ENCODE results near the gene TMUB2.
A peak's percentile ranks its signal among the peaks of the same experiment; 100 is the strongest.

TMUB2 gene

DNA sequence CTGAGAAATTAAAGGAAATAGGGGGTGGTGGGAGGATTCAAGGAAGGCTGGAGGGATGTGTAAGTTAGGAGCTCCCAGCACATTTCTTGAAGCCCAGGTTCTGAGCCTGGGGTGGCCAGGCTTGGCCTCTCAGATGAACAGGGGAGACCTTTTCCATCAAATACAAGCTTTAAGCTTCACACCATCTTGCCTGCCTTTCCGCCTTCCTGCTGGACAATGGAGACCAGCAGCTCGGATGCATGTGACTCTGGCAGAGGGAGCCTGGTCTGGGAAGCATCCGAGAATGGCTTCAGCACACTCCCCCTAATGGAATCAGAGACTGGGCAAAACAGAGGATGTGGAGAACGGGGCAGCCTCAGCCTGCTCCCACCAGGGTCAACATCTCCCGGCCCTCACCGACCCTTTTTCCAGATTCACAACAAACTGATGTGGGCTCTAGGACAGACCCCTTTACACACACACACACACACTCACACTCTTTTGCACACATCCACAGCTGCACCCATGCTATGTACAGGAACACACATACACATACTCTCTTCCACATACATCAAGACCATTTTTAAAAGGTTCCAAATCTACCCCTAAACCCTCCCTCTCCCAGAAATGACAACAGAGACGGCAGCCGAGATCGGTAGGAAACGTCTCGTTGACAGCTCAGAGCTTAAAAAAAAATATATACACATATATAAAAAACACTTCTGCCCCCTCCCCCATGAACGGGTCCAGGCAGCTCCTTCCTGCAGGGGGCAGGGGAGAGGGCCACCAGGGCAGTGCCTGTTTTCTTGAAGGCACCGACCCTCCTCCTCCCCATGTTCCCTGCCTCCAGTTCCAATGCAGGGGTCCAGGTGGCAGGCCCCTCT is 19.4 kb downstream of the TMUB2 start:
- H3K27ac ChIP-seq (ENCODE audit: low read depth, low read length): no peak overlapping the region
- peaks cover 14% of the 10 kb centered on the region for H3K4me1 ChIP-seq (ENCODE audit: control insufficient read depth, insufficient read depth, low read length)
- no peaks in the 10 kb centered on the region for H3K27me3 ChIP-seq (ENCODE audit: control insufficient read depth, insufficient read depth, low read length)
- H3K36me3 ChIP-seq (ENCODE audit: control insufficient read depth, insufficient read depth, low read length): peaks cover 40% of the 10 kb centered on the region
- H3K9ac ChIP-seq (ENCODE audit: low read length): no peak overlapping the region
- H3K9me3 ChIP-seq (ENCODE audit: control insufficient read depth, insufficient read depth, low read depth, low read length): no peaks in the 10 kb centered on the region
- no peak overlapping the region for H3K4me3 ChIP-seq (ENCODE audit: low read depth, low read length)

DNA sequence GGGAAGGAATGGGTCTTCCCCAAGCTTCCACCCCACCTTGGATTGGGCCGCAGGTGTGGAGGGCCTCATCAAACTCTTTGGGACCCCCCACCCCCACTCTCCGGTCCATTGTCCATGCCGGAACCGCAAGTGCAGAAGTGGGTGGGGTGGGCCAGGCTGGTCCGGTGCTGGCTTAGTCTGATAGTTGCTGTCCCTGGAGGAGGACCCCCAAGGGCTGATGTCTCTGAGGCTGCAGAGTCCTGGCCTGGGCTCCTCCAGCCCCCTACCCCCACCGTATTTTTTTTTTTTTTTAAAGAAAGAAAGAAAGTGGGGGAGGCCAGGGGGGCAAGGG is 20.0 kb downstream of the TMUB2 start:
- Histone ChIP-seq H3K27ac (ENCODE audit: low read depth, low read length) (no peak overlapping the region), H3K4me3 (ENCODE audit: low read depth, low read length) (no peak overlapping the region), H3K4me1 (ENCODE audit: control insufficient read depth, insufficient read depth, low read length) (peaks cover 19% of the 10 kb centered on the region), H3K9ac (ENCODE audit: low read length) (no peak overlapping the region), H3K36me3 (ENCODE audit: control insufficient read depth, insufficient read depth, low read length) (peaks cover 46% of the 10 kb centered on the region), H3K27me3 (ENCODE audit: control insufficient read depth, insufficient read depth, low read length) (no peaks in the 10 kb centered on the region), H3K9me3 (ENCODE audit: control insufficient read depth, insufficient read depth, low read depth, low read length) (no peaks in the 10 kb centered on the region)

DNA sequence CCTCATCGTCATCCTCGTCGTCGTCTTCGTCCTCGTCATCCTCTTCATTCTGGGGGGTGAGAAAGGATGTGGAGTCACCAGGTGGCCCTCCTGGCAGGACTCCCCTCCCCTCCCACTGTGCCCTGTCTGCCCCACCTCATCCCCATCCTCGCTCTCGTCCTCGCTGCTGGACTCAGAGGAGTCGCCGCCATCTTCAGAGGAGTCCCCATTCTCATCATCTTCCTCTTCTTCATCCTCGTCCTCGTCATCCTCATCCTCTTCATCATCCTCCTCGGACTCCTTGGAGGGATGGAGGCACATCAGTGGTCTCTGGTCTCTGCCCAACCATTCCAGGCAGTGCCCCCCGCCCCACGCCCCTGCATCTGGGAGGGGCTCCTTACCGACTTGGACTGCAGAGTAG is 20.5 kb downstream of the TMUB2 start:
- Histone ChIP-seq H3K9me3 (ENCODE audit: control insufficient read depth, insufficient read depth, low read depth, low read length) (no peaks in the 10 kb centered on the region), H3K27ac (ENCODE audit: low read depth, low read length) (no peak overlapping the region), H3K9ac (ENCODE audit: low read length) (no peak overlapping the region), H3K36me3 (ENCODE audit: control insufficient read depth, insufficient read depth, low read length) (peaks cover 49% of the 10 kb centered on the region), H3K4me1 (ENCODE audit: control insufficient read depth, insufficient read depth, low read length) (peaks cover 19% of the 10 kb centered on the region), H3K4me3 (ENCODE audit: low read depth, low read length) (no peak overlapping the region), H3K27me3 (ENCODE audit: control insufficient read depth, insufficient read depth, low read length) (no peaks in the 10 kb centered on the region)

DNA sequence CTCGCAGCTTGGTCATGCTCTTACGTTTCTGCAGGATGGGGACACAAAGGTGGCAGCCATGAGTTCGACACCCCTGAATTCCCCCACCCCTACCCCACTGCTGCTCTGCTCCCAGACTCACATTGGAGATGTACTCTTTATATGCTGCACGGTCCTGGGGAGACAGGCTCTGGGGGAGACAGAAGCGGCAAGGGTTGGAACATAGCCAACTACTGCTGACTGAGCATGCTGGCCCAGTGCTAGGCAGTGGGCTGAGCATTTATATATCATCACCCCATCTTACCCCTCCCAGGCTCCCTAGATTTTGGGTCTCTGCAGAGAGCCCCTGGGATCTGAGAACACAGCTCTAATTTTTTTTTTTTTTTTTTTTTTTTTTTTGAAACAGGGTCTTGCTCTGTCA is 21.0 kb downstream of the TMUB2 start:
- no peaks in the 10 kb centered on the region for H3K27me3 ChIP-seq (ENCODE audit: control insufficient read depth, insufficient read depth, low read length)
- no peak overlapping the region for H3K27ac ChIP-seq (ENCODE audit: low read depth, low read length)
- H3K36me3 ChIP-seq (ENCODE audit: control insufficient read depth, insufficient read depth, low read length): peaks cover 53% of the 10 kb centered on the region
- no peak overlapping the region for H3K9ac ChIP-seq (ENCODE audit: low read length)
- H3K4me3 ChIP-seq (ENCODE audit: low read depth, low read length): no peak overlapping the region
- H3K9me3 ChIP-seq (ENCODE audit: control insufficient read depth, insufficient read depth, low read depth, low read length): no peaks in the 10 kb centered on the region
- peaks cover 19% of the 10 kb centered on the region for H3K4me1 ChIP-seq (ENCODE audit: control insufficient read depth, insufficient read depth, low read length)

DNA sequence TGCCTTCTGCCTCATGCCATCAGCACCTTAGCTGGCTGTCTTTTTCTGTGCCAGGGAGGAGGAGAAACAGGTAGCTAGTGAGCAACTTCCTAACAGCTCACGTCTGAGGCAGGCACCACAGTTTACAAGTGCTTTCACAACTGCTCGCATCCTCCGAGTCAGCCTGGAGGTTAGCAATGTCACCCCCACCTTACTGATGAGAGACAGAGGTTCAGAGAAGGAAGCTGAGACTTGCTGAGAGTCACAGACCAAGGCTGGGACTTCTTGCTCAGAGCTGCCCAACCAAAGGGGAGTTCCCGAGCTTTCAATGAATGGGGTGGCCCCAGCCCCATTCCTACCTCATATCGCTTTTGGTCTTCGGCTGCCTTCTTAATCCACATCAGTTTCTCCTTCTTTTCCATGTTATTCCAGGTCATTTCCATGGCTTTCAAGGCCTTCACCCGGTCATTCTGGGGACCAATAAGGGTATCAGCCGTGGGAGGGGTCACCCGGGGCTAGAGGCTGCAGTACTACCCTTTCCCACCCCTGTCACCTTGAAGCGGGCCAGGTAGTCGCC is 23.1 kb downstream of the TMUB2 start:
- Histone ChIP-seq H3K9ac (ENCODE audit: low read length) (no peak overlapping the region), H3K27me3 (ENCODE audit: control insufficient read depth, insufficient read depth, low read length) (no peaks in the 10 kb centered on the region), H3K27ac (ENCODE audit: low read depth, low read length) (no peak overlapping the region), H3K9me3 (ENCODE audit: control insufficient read depth, insufficient read depth, low read depth, low read length) (no peaks in the 10 kb centered on the region), H3K4me3 (ENCODE audit: low read depth, low read length) (no peak overlapping the region), H3K4me1 (ENCODE audit: control insufficient read depth, insufficient read depth, low read length) (peaks cover 12% of the 10 kb centered on the region), H3K36me3 (ENCODE audit: control insufficient read depth, insufficient read depth, low read length) (peaks cover 73% of the 10 kb centered on the region)

DNA sequence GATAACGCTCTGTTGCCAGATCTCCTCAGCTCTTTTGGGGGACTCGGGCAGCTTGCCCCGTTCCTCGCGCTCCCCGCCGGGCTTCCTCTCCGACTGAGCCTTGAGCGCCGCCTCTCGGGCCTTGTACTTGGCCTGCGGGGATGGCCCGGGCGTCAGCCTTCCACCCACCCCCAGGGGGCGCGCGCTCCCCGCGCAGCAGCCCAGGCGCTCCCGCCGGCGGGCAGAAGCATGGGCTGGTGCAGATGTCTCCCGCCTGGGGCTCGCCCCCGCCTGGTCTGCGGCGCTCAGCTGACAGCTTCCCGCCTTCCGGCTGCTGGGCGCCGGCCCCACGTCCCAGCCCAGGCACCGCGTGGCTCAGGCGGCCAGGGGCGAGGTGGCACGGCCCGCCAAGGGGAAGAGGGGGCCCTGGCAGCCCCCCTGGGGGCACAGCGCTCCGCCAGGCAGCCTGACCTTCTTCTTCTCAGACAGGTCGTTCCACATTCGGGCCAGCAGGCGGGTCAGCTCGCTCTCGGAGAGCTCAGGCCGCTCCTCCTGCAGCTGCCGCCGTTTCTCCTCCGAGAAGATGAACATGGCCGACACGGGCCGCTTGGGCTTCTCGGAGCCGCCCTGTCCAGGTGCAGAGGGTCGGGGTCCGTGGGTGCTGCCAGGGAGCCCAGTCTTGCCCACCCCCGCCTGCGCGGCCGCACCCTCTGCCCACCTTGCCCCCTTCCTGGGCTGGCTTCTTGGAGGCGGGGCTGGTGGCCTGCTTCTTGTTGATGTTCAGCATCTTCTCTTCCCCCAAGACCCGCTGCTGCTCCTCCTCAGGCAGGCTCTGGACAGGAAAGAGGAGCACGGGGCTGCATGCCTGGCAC is 23.8 kb downstream of the TMUB2 start:
- Histone ChIP-seq H3K27ac (ENCODE audit: low read depth, low read length) (0 out of 2 replicates have a peak overlapping the region, but pooled peaks have one; percentile 28), H3K4me1 (ENCODE audit: control insufficient read depth, insufficient read depth, low read length) (peaks cover 12% of the 10 kb centered on the region), H3K9ac (ENCODE audit: low read length) (peak overlapping the region; percentile 62), H3K27me3 (ENCODE audit: control insufficient read depth, insufficient read depth, low read length) (no peaks in the 10 kb centered on the region), H3K4me3 (ENCODE audit: low read depth, low read length) (no peak overlapping the region), H3K9me3 (ENCODE audit: control insufficient read depth, insufficient read depth, low read depth, low read length) (no peaks in the 10 kb centered on the region), H3K36me3 (ENCODE audit: control insufficient read depth, insufficient read depth, low read length) (peaks cover 80% of the 10 kb centered on the region)

DNA sequence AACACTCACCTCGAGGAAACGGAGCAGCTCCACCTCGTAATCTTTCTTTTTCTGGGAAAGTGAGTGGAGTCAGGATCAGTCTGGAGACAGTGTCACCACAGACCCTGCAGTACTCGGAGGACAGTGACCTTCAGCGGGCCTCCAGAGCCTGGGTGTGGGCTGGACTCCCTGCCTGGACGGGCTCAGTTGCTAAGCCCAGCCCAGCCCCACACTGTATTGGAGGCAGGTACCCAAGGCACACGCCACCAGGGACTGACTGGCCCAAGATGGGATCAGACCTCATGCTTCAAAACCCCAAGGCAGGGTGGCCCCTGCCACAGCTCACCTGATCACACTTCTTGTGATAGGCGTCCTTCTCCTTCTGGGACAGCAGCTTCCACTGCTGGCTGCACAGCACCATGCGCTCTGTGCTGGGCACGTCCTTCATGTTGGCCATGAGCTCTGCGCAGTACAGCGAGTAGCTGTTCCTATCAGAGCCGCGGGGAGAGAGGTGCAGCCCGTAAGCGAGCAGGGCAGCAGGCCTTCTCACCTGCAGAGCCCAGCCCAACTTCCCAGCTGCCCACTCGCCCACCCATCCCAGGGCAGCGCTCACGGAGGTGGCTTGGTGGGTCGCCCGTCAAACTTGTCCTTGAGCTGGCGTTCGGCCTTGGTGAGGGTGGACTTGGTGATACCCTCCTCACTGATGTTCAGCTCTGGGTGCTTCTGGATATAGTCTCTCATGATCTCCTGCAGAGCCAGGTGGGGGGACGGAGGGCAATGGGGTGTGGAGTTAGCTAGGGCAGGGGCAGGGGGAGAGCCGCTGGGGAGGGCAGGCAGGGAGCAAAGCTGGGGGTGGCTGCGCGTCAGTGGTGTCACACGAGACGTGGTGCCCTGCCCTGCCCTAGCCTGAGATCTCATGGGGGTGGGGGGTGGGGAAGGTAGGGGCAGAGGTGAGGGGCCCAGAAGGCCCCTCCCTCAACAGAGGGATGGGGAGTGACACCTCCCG is 24.8 kb downstream of the TMUB2 start:
- no peak overlapping the region for H3K27ac ChIP-seq (ENCODE audit: low read depth, low read length)

DNA sequence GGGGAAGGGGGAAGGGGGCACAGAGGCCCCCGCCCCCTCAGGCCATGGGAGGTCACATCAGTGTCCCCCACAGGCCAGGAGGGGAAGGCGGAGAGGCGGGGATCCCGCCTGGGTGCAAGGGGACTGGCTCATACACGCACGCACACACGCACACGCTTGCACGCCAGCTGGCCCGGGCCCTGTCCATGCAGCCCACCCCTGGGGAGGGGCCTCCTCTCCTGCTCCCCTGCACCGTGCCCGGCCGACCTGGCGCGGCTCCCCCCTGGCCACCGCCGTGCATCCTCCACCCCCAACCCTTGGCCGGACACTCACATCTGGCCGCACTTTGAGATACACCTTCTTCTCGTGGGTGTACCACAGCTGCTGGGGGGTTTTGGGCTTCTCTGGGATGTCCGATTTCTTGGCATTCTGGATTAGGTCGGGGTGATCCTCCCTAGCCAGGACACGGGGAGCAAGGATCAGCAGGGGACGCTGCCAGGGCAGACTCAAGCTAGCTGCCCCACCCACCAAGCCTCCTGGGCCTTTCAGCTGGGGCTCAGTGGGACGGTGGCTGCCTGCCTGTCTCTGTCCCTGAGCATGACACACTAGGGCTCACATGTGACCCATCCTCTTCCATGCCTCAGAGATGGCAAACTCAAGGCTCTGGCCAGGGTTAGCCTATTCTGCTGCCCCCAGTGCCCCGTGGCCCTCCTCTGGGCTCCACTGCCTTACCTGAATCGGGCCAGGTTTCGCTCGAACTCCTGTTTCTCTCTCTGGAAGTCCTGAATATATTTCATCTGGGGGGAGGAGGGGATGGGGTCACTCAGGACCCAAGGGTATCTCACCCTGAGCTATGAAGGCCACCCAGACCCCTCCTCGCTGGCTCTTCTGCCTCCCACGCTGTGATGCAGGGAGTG is 26.0 kb downstream of the TMUB2 start:
- H3K27me3 ChIP-seq (ENCODE audit: control insufficient read depth, insufficient read depth, low read length): no peaks in the 10 kb centered on the region
- H3K9me3 ChIP-seq (ENCODE audit: control insufficient read depth, insufficient read depth, low read depth, low read length): no peaks in the 10 kb centered on the region
- peaks cover 86% of the 10 kb centered on the region for H3K36me3 ChIP-seq (ENCODE audit: control insufficient read depth, insufficient read depth, low read length)
- peaks cover 19% of the 10 kb centered on the region for H3K4me1 ChIP-seq (ENCODE audit: control insufficient read depth, insufficient read depth, low read length)
- H3K9ac ChIP-seq (ENCODE audit: low read length): no peak overlapping the region
- H3K4me3 ChIP-seq (ENCODE audit: low read depth, low read length): no peak overlapping the region
- H3K27ac ChIP-seq (ENCODE audit: low read depth, low read length): no peak overlapping the region

More for the DNA sequence above, 24.8 kb downstream of the TMUB2 start:
- H3K4me1 ChIP-seq (ENCODE audit: control insufficient read depth, insufficient read depth, low read length): peaks cover 12% of the 10 kb centered on the region
- H3K9me3 ChIP-seq (ENCODE audit: control insufficient read depth, insufficient read depth, low read depth, low read length): no peaks in the 10 kb centered on the region
- peaks cover 90% of the 10 kb centered on the region for H3K36me3 ChIP-seq (ENCODE audit: control insufficient read depth, insufficient read depth, low read length)
- H3K9ac ChIP-seq (ENCODE audit: low read length): no peak overlapping the region
- no peak overlapping the region for H3K4me3 ChIP-seq (ENCODE audit: low read depth, low read length)
- no peaks in the 10 kb centered on the region for H3K27me3 ChIP-seq (ENCODE audit: control insufficient read depth, insufficient read depth, low read length)

DNA sequence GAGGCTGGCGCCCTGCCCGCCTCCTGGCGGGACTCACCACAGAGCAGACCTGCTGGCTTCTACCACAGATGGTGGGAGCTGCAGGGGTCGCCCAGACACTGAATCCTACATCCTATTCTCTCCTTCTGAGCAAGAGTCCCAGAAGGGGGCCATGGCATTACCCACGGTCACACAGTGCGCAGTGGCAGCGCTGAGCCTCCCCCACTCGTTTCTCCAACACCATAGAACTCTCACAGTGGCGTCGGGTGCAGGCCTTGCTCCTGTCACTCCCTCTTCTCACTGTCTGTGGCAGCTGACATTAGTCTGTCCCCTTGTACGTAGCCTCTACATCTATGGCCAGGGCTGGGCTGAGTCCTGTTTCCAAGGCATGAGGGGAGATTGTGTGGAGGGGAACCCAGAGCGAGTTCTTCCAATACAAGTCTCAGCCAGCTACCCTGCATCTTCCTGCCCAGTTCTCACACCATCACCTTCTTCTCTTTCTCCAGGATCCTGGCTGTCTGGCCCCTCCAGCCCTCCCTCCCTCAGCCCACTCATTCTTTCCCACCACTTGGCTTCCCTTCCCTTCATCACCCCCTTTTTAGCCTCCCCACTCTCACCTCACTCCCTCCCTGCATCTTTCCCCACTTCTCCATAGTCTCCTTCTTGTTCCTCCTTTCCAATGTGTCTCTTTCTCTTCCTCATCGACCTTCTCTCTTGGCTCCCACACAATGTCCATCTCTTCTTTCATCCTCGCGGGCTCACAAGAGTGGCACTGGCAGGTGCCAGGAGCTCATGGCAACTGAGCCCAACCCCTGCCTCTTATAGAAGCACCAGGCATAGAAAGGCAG is 26.8 kb downstream of the TMUB2 start:
- no peak overlapping the region for H3K9ac ChIP-seq (ENCODE audit: low read length)
- no peaks in the 10 kb centered on the region for H3K9me3 ChIP-seq (ENCODE audit: control insufficient read depth, insufficient read depth, low read depth, low read length)
- no peak overlapping the region for H3K4me3 ChIP-seq (ENCODE audit: low read depth, low read length)
- peaks cover 78% of the 10 kb centered on the region for H3K36me3 ChIP-seq (ENCODE audit: control insufficient read depth, insufficient read depth, low read length)
- H3K27ac ChIP-seq (ENCODE audit: low read depth, low read length): no peak overlapping the region
- H3K27me3 ChIP-seq (ENCODE audit: control insufficient read depth, insufficient read depth, low read length): no peaks in the 10 kb centered on the region
- peaks cover 22% of the 10 kb centered on the region for H3K4me1 ChIP-seq (ENCODE audit: control insufficient read depth, insufficient read depth, low read length)

Measured in HUES6 (cell line).